Measurements from ENCODE around the gene NR2C2.

DNA sequence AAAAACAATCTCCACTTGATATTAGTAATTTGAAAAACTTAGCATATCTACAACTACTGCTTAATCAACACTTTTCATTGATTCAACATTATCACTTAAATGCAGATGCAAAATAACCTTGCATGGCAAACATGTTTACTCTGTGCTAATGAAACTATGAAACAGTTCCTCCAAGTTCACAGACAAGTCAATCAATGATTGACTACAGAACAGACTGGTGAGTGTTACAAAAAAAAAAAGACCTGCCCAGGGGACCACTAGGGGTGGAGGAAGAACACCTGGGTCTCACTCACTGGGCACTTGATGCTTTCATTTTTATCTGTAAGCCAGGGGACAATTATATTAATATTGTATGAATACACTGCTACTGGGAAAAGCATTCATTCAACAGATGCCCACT, 4.3 kb upstream of the NR2C2 start:
- TF ChIP-seq, protein P1, sequence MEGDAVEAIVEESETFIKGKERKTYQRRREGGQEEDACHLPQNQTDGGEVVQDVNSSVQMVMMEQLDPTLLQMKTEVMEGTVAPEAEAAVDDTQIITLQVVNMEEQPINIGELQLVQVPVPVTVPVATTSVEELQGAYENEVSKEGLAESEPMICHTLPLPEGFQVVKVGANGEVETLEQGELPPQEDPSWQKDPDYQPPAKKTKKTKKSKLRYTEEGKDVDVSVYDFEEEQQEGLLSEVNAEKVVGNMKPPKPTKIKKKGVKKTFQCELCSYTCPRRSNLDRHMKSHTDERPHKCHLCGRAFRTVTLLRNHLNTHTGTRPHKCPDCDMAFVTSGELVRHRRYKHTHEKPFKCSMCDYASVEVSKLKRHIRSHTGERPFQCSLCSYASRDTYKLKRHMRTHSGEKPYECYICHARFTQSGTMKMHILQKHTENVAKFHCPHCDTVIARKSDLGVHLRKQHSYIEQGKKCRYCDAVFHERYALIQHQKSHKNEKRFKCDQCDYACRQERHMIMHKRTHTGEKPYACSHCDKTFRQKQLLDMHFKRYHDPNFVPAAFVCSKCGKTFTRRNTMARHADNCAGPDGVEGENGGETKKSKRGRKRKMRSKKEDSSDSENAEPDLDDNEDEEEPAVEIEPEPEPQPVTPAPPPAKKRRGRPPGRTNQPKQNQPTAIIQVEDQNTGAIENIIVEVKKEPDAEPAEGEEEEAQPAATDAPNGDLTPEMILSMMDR (IDR thresholded peaks at IDR 0.05): no peak
- no peak for TF ChIP-seq ZFX (IDR thresholded peaks at IDR 0.05; ENCODE audit: borderline replicate concordance)
